SK-N-MC (cell line): ENCODE measurements around the gene C2CD4D.

Source experiments
- DNase-seq: peaks from one replicate; pipeline ENCODE4 v3.0.0-alpha.2; 2011; ENCODE audit warnings: low read depth, low spot score
- H3K27ac ChIP-seq: fragments of 200-600 bp; sonication (generic); 2 replicates; pipeline ENCODE4 v1.5.1; 2016; ENCODE audit warnings: mixed run types
- H3K36me3 ChIP-seq: fragments of 200-600 bp; sonication (generic); 2 replicates; pipeline ENCODE4 v1.6.1; 2017; ENCODE audit warnings: antibody characterized with exemption, low read length, mixed read lengths; ENCODE audit not compliant: insufficient read depth
- H3K4me3 ChIP-seq: fragments of 200-600 bp; sonication (generic); 2 replicates; pipeline ENCODE4 v1.5.1; 2016
- H3K9ac ChIP-seq: fragments of 200-600 bp; sonication (generic); 2 replicates; pipeline ENCODE4 v1.8.0; 2017; ENCODE audit warnings: mixed run types, mixed read lengths; ENCODE audit not compliant: insufficient read length
- H3K9me3 ChIP-seq: fragments of 200-600 bp; sonication (generic); 2 replicates; pipeline ENCODE4 v1.6.1; 2017; ENCODE audit warnings: low read depth, mild to moderate bottlenecking, antibody characterized with exemption, low read length, moderate library complexity, mixed read lengths
- EZH2 ChIP-seq: fragments of 200-600 bp; sonication (generic); IDR thresholded peaks from one replicate; pipeline ENCODE4 v1.6.1; 2017; ENCODE audit warnings: antibody characterized with exemption
- FOXP2 ChIP-seq: optimal IDR thresholded peaks from 2 replicates; pipeline ENCODE3; 2011; ENCODE audit warnings: mild to moderate bottlenecking, moderate library complexity; ENCODE audit not compliant: insufficient read depth; ENCODE audit errors: extremely low read length, control extremely low read depth
- POLR2AphosphoS5 ChIP-seq: IDR thresholded peaks from 2 replicates; pipeline ENCODE4 v1.6.1; 2012; ENCODE audit warnings: mild to moderate bottlenecking, low read depth, low read length, borderline replicate concordance

Gene C2CD4D

GRCh38 chr1:151853411-151853943 is 13.9 kb upstream of the C2CD4D start, which contains the start of gene THEM5:
Gene THEM5, minus strand, starts transcription at chr1:151853712. Its CDS starts 147 bp downstream, at chr1:151853565.
- Histone ChIP-seq H3K9me3 (no peaks in the 10 kb centered on the region), H3K4me3 (no peak within 1 kb of the TSS), H3K9ac (no peak within 1 kb of the TSS), H3K27ac (no peak within 1 kb of the TSS), H3K36me3 (no peaks in the 10 kb centered on the region)
- TF ChIP-seq FOXP2 = no peak
- DNase-seq = no peak

GRCh38 chr1:151852733-151853132 is 13.1 kb upstream of the C2CD4D start:
- Histone ChIP-seq H3K4me3 (no peak overlapping the region), H3K9ac (no peak overlapping the region), H3K27ac (no peak overlapping the region), H3K36me3 (no peaks in the 10 kb centered on the region), H3K9me3 (no peaks in the 10 kb centered on the region)
- TF ChIP-seq EZH2 (no peak), FOXP2 (no peak), POLR2AphosphoS5 (no peak)
- no peak for DNase-seq

GRCh38 chr1:151851886-151852285 is 12.3 kb upstream of the C2CD4D start:
- Histone ChIP-seq H3K4me3 (no peak overlapping the region), H3K36me3 (no peaks in the 10 kb centered on the region), H3K9ac (no peak overlapping the region), H3K9me3 (no peaks in the 10 kb centered on the region), H3K27ac (no peak overlapping the region)
- DNase-seq = no peak
- TF ChIP-seq FOXP2 (no peak), EZH2 (no peak), POLR2AphosphoS5 (no peak)

GRCh38 chr1:151849871-151850270 is 10.3 kb upstream of the C2CD4D start:
- Histone ChIP-seq H3K27ac (no peak overlapping the region), H3K4me3 (no peak overlapping the region), H3K9me3 (no peaks in the 10 kb centered on the region), H3K9ac (no peak overlapping the region), H3K36me3 (no peaks in the 10 kb centered on the region)
- TF ChIP-seq POLR2AphosphoS5 (no peak), EZH2 (no peak), FOXP2 (no peak)
- no peak for DNase-seq

GRCh38 chr1:151849126-151849525 is 9.5 kb upstream of the C2CD4D start:
- no peak for TF ChIP-seq EZH2
- TF ChIP-seq FOXP2 = no peak
- no peak for TF ChIP-seq POLR2AphosphoS5

GRCh38 chr1:151847867-151848596 is 8.4 kb upstream of the C2CD4D start:
- Histone ChIP-seq H3K27ac (no peak overlapping the region), H3K4me3 (no peak overlapping the region), H3K9ac (no peak overlapping the region), H3K9me3 (no peaks in the 10 kb centered on the region), H3K36me3 (no peaks in the 10 kb centered on the region)
- no peak for TF ChIP-seq EZH2
- no peak for TF ChIP-seq FOXP2
- no peak for TF ChIP-seq POLR2AphosphoS5
- DNase-seq = no peak

More at GRCh38 chr1:151849126-151849525, 9.5 kb upstream of the C2CD4D start:
- no peaks in the 10 kb centered on the region for H3K9me3 ChIP-seq
- H3K27ac ChIP-seq = no peak overlapping the region
- H3K9ac ChIP-seq = no peak overlapping the region
- no peak overlapping the region for H3K4me3 ChIP-seq
- DNase-seq = no peak
- H3K36me3 ChIP-seq = no peaks in the 10 kb centered on the region

GRCh38 chr1:151846686-151847237 is 7.1 kb upstream of the C2CD4D start:
- H3K36me3 ChIP-seq = no peaks in the 10 kb centered on the region
- H3K9ac ChIP-seq = no peak overlapping the region
- no peak for DNase-seq
- H3K9me3 ChIP-seq = no peaks in the 10 kb centered on the region
- TF ChIP-seq FOXP2 (no peak), POLR2AphosphoS5 (no peak), EZH2 (no peak)
- no peak overlapping the region for H3K27ac ChIP-seq
- no peak overlapping the region for H3K4me3 ChIP-seq

- DNase-seq = no peak
- Histone ChIP-seq H3K4me3 (no peak overlapping the region), H3K9me3 (no peaks in the 10 kb centered on the region), H3K27ac (no peak overlapping the region), H3K36me3 (no peaks in the 10 kb centered on the region), H3K9ac (no peak overlapping the region)
- no peak for TF ChIP-seq FOXP2
- no peak for TF ChIP-seq EZH2
- TF ChIP-seq POLR2AphosphoS5 = no peak
Measured at GRCh38 chr1:151846062-151846568, 6.5 kb upstream of the C2CD4D start.
